Karpas-422 (cell line): ENCODE results near the gene TRIM73. TPM values are rescaled to one million over a fixed set of nuclear protein-coding genes. Genes with fewer than 3 reads are reported as not detected.
"Not testable (repeated sequence)": the region's sequence is repeated elsewhere in the genome, so short reads cannot be mapped to it uniquely, and the experiment has no call there.

Experiments used
- DNase-seq: peaks from one replicate; pipeline ENCODE4 v3.0.0-alpha.2; 2015
- H2AFZ ChIP-seq: fragments of 200-600 bp; sonication (generic); 2 replicates; pipeline ENCODE4 v1.6.1; 2014; ENCODE audit warnings: antibody characterized with exemption, low read length, mixed read lengths
- H3K27ac ChIP-seq: fragments of 200-600 bp; sonication (generic); 2 replicates; pipeline ENCODE4 v1.5.1; 2014; ENCODE audit warnings: mild to moderate bottlenecking, low read length, moderate library complexity
- H3K27me3 ChIP-seq: fragments of 200-600 bp; sonication (generic); 2 replicates; pipeline ENCODE4 v1.6.1; 2014; ENCODE audit warnings: low read length, mixed read lengths
- H3K36me3 ChIP-seq: fragments of 200-600 bp; sonication (generic); 2 replicates; pipeline ENCODE4 v1.6.1; 2014; ENCODE audit warnings: low read length, mixed read lengths; ENCODE audit not compliant: insufficient read depth
- H3K4me1 ChIP-seq: fragments of 200-600 bp; sonication (generic); 2 replicates; pipeline ENCODE4 v1.6.1; 2014; ENCODE audit warnings: mild to moderate bottlenecking, low read length, mixed read lengths
- H3K4me2 ChIP-seq: fragments of 200-600 bp; sonication (generic); 2 replicates; pipeline ENCODE4 v1.6.1; 2014; ENCODE audit warnings: low read length, low read depth, mild to moderate bottlenecking; ENCODE audit not compliant: poor library complexity, severe bottlenecking
- H3K4me3 ChIP-seq: fragments of 200-600 bp; sonication (generic); 2 replicates; pipeline ENCODE4 v1.5.1; 2014; ENCODE audit warnings: mild to moderate bottlenecking, antibody characterized with exemption, low read length, mixed read lengths
- H3K79me2 ChIP-seq: fragments of 200-600 bp; sonication (generic); 2 replicates; pipeline ENCODE4 v1.6.1; 2014; ENCODE audit warnings: mild to moderate bottlenecking, low read length, mixed read lengths
- H3K9ac ChIP-seq: fragments of 200-600 bp; sonication (generic); 2 replicates; pipeline ENCODE4 v1.6.0; 2014; ENCODE audit warnings: low read length
- H3K9me2 ChIP-seq: fragments of 200-600 bp; sonication (generic), shearing (Covaris generic); replicated peaks from 2 replicates; pipeline ENCODE4 v1.6.0; 2014; ENCODE audit warnings: mild to moderate bottlenecking, low read length, moderate library complexity; ENCODE audit not compliant: insufficient read depth
- H3K9me3 ChIP-seq: fragments of 300-700, 200-600 bp; sonication (generic); 2 replicates; pipeline ENCODE4 v1.6.1; 2014; ENCODE audit warnings: low read length, mixed read lengths
- H4K20me1 ChIP-seq: fragments of 200-600 bp; sonication (generic); 2 replicates; pipeline ENCODE4 v1.6.1; 2014; ENCODE audit warnings: mild to moderate bottlenecking, antibody characterized with exemption, low read length, low read depth; ENCODE audit not compliant: insufficient read depth
- total RNA-seq: library from RNA; depleted of rRNA; stranded (reverse); fragments of >200 nt; shearing (Covaris generic); gene quantifications from 2 replicates; pipeline ENCODE4 v1.2.3, GENCODE V29; 2014; ENCODE audit warnings: low replicate concordance; rRNA removed

TRIM73 gene
- total RNA-seq, result 0.22 and 2.2 TPM in 2 replicates

DNA sequence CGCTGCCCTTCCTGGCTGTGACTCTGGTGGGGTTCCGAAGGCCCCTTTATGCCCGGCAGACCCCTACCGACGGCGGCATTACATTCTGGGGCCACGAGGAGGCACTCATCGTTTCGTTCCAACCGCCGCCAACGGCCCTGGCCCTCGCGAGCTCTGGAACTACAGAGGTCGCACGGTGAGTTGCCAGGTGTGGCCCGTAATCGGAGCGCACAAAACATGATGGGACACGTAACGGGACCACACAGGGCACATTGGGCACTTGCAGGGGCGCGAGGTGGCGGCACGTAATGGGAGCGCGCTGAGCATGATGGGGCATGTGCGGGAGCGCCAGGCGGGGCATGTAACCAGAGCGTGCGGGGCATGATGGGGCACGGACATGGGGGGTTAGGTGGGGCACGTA, at the start of gene TRIM73:
TRIM73 (plus strand) TSS at position 301 of the 400 bp plus-strand sequence. CDS start 3,305 bp downstream, outside the sequence.
- H3K9me2 ChIP-seq, H3K4me1 ChIP-seq, H3K27me3 ChIP-seq, H3K4me2 ChIP-seq, H3K4me3 ChIP-seq, H3K9me3 ChIP-seq, H3K9ac ChIP-seq, H4K20me1 ChIP-seq, H3K79me2 ChIP-seq, H3K36me3 ChIP-seq, H2AFZ ChIP-seq, H3K27ac ChIP-seq, DNase-seq: not testable (repeated sequence)

GRCh38 chr7:75358671-75359541, 36.5 kb upstream of the TRIM73 start:
- H3K4me3 ChIP-seq, H4K20me1 ChIP-seq, H3K27me3 ChIP-seq, H3K9ac ChIP-seq, H3K4me1 ChIP-seq, H3K9me2 ChIP-seq, H3K79me2 ChIP-seq, H3K4me2 ChIP-seq, H3K27ac ChIP-seq, H3K36me3 ChIP-seq, H3K9me3 ChIP-seq, DNase-seq, H2AFZ ChIP-seq: not testable (repeated sequence)

GRCh38 chr7:75359542-75359848, 35.9 kb upstream of the TRIM73 start:
- not testable (repeated sequence) for DNase-seq, H3K27me3 ChIP-seq, H2AFZ ChIP-seq, H3K9me3 ChIP-seq, H3K79me2 ChIP-seq, H4K20me1 ChIP-seq, H3K4me3 ChIP-seq, H3K4me2 ChIP-seq, H3K36me3 ChIP-seq, H3K9ac ChIP-seq, H3K9me2 ChIP-seq, H3K27ac ChIP-seq, H3K4me1 ChIP-seq

DNA sequence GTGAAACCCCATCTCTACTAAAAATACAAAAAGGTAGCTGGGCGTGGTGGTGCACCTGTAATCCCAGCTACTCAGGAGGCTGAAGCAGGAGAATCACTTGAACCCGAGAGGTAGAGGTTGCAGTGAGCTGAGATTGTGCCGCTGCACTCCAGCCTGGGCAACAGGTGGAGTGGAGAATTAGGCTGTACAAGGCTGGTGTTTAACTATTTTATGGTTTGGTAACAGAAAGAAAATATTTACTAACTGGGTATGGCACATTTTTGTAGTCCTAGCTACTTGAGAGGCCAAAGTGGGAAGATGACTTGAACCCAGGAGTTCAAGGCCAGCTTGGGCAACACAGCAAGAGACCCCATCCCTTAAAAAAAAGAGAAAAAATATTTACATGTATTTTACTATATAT, 31.4 kb upstream of the TRIM73 start:
- not testable (repeated sequence) for H3K9me3 ChIP-seq, H3K4me1 ChIP-seq, H3K9me2 ChIP-seq, H4K20me1 ChIP-seq, H2AFZ ChIP-seq, H3K4me2 ChIP-seq, DNase-seq, H3K4me3 ChIP-seq, H3K27me3 ChIP-seq, H3K36me3 ChIP-seq, H3K27ac ChIP-seq, H3K79me2 ChIP-seq, H3K9ac ChIP-seq

DNA sequence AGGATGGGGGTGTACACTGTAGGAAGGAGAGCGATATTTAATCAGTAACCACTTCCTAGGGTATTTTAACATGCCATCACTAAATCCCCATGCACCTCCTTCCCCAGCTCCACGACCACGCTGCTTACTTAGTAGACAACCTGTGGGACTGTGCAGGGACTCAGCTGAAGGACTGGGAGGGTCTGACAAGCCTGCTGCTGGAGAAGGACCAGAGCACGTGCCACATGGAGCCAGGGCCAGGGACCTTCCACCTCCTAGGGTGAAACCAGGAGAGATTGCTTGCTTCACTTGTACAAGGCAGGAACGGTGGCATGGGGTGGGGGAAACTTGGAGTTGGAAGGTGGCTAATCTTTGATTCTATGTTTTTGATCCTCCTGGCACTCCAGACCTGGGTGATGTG, 28.8 kb upstream of the TRIM73 start:
- not testable (repeated sequence) for H3K27ac ChIP-seq, H3K79me2 ChIP-seq, H3K4me2 ChIP-seq, H3K36me3 ChIP-seq, H3K4me1 ChIP-seq, H2AFZ ChIP-seq, H3K4me3 ChIP-seq, H4K20me1 ChIP-seq, H3K9ac ChIP-seq, H3K9me3 ChIP-seq, H3K9me2 ChIP-seq, H3K27me3 ChIP-seq, DNase-seq

DNA sequence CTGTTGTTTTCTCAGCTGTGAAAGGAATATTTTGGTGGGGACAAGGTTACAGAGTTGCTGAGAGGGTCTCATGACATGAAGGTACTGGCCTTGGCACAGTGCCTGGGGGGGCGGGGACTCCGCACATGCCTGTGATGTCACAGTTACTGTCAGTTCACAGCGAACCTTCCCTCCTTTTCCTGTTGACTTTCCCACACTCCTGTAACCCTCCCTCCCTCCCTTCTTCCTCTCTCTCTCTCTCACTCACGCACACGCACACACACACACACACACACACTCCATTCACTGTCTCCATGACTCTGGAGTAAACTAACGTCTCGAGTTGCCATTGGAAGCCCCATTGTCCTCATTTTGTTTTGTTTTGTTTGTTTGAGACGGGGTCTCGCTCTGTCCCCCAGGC, 28.1 kb upstream of the TRIM73 start:
- H3K9me2 ChIP-seq, H3K4me3 ChIP-seq, H2AFZ ChIP-seq, H3K9ac ChIP-seq, H3K9me3 ChIP-seq, H3K27me3 ChIP-seq, H4K20me1 ChIP-seq, H3K36me3 ChIP-seq, DNase-seq, H3K4me1 ChIP-seq, H3K4me2 ChIP-seq, H3K79me2 ChIP-seq, H3K27ac ChIP-seq: not testable (repeated sequence)

DNA sequence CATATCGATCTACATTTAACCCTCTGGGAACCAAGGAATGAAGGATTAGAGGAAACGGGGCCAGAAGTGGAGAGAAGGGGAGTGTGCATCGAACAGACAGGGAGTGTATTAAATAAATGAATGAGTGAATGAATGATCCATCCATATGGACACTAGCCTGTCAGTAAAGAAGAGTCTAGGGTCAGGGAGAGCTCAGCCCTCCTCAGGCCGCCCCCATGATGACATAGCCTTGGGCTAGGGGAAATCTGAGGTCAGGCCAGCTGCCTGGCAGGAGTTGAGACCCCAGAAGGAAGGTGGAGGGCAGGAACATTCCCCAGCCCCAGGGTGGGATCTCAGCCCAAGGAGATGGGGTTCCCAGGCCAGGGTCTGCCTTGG, 21.3 kb upstream of the TRIM73 start:
- H3K9me3 ChIP-seq, H4K20me1 ChIP-seq, H3K27ac ChIP-seq, H3K9ac ChIP-seq, H2AFZ ChIP-seq, H3K4me3 ChIP-seq, H3K4me1 ChIP-seq, H3K4me2 ChIP-seq, H3K79me2 ChIP-seq, H3K36me3 ChIP-seq, H3K9me2 ChIP-seq, DNase-seq, H3K27me3 ChIP-seq: not testable (repeated sequence)

- H3K4me2 ChIP-seq, H3K4me1 ChIP-seq, H3K27me3 ChIP-seq, H3K4me3 ChIP-seq, H2AFZ ChIP-seq, DNase-seq, H3K9me2 ChIP-seq, H3K9ac ChIP-seq, H3K79me2 ChIP-seq, H3K9me3 ChIP-seq, H3K27ac ChIP-seq, H3K36me3 ChIP-seq, H4K20me1 ChIP-seq: not testable (repeated sequence)
Observed at GRCh38 chr7:75374519-75375317, 20.7 kb upstream of the TRIM73 start.
